CD14-positive monocyte (primary cell): ENCODE measurements around the gene CDH23. TPM values are rescaled to one million over a fixed set of nuclear protein-coding genes. Genes with fewer than 3 reads are reported as not detected.

Experiments
- DNase-seq, 3 donors: peaks; one replicate each; pipeline ENCODE4 v3.0.0-alpha.2; 2011 to 2022
- H2AFZ ChIP-seq: 2 replicates; pipeline ENCODE4 v1.6.0; 2012; ENCODE audit warnings: mild to moderate bottlenecking, low read depth, low read length, inconsistent platforms; ENCODE audit not compliant: insufficient read depth, poor library complexity, severe bottlenecking
- H3K27ac ChIP-seq, 2 donors: 1 replicate in 1 of 2; 2 replicates in 1 of 2; pipeline ENCODE4 v1.5.1; 2012 to 2013; ENCODE audit warnings: low read length in 2 of 2, control low read depth in 1 of 2, inconsistent platforms in 1 of 2, low read depth in 1 of 2, mild to moderate bottlenecking in 1 of 2
- H3K27me3 ChIP-seq, 2 donors: one replicate each; pipeline versions ENCODE4 v1.6.0 to v1.6.1; 2011 to 2013; ENCODE audit warnings: low read length in 2 of 2; ENCODE audit not compliant: control insufficient read depth in 2 of 2, insufficient read depth in 2 of 2
- H3K36me3 ChIP-seq, 2 donors: replicated peaks in 1 of 2; 1 replicate in 1 of 2; 2 replicates in 1 of 2; pipeline versions ENCODE4 v1.5.1 to v1.6.1; 2012 to 2013; ENCODE audit warnings: low read length in 2 of 2, control low read depth in 1 of 2, inconsistent platforms in 1 of 2, mild to moderate bottlenecking in 1 of 2; ENCODE audit not compliant: insufficient read depth in 2 of 2, control insufficient read depth in 1 of 2
- H3K4me1 ChIP-seq, 2 donors: 1 replicate in 1 of 2; 2 replicates in 1 of 2; pipeline versions ENCODE4 v1.5.1 to v1.6.1; 2012 to 2013; ENCODE audit warnings: low read length in 2 of 2, control low read depth in 1 of 2, inconsistent platforms in 1 of 2, mild to moderate bottlenecking in 1 of 2, moderate library complexity in 1 of 2; ENCODE audit not compliant: insufficient read depth in 2 of 2, control insufficient read depth in 1 of 2
- H3K4me2 ChIP-seq: replicated peaks from 2 replicates; pipeline ENCODE3; 2012; ENCODE audit warnings: low read length, moderate library complexity, mild to moderate bottlenecking; ENCODE audit not compliant: poor library complexity, severe bottlenecking; ENCODE audit errors: extremely low read depth
- H3K4me3 ChIP-seq, 3 experiments: fragments of 200-600 bp in 1 of 3; sonication (generic) in 1 of 3; replicated peaks in 1 of 3; 1 replicate in 2 of 3; 2 replicates in 1 of 3; pipeline ENCODE4 v1.5.1; 2011 to 2013; ENCODE audit warnings: low read length in 3 of 3, mild to moderate bottlenecking in 3 of 3, control low read depth in 2 of 3, low read depth in 2 of 3, inconsistent platforms in 1 of 3, moderate library complexity in 1 of 3
- H3K79me2 ChIP-seq: 2 replicates; pipeline ENCODE4 v1.6.0; 2012; ENCODE audit warnings: mild to moderate bottlenecking, control low read depth, inconsistent platforms, low read length, moderate library complexity; ENCODE audit not compliant: insufficient read depth
- H3K9ac ChIP-seq: 2 replicates; pipeline ENCODE4 v1.6.0; 2017; ENCODE audit warnings: low read length, mild to moderate bottlenecking; ENCODE audit not compliant: insufficient read depth, poor library complexity, severe bottlenecking
- H3K9me3 ChIP-seq, 2 donors: replicated peaks in 1 of 2; 1 replicate in 1 of 2; 2 replicates in 1 of 2; pipeline versions ENCODE4 v1.5.1 to v1.6.1; 2012 to 2013; ENCODE audit warnings: low read length in 2 of 2, control low read depth in 1 of 2; ENCODE audit not compliant: control insufficient read depth in 1 of 2, insufficient read depth in 1 of 2
- H4K20me1 ChIP-seq: 2 replicates; pipeline ENCODE4 v1.6.0; 2012; ENCODE audit warnings: mild to moderate bottlenecking, low read length, control low read depth, moderate library complexity; ENCODE audit not compliant: insufficient read depth
- H3K27ac Mint-ChIP-seq, 7 donors: one replicate each; pipeline ENCODE4 v1.8.0; 2020; ENCODE audit warnings: mild to moderate bottlenecking in 7 of 7, mixed read lengths in 7 of 7, moderate library complexity in 6 of 7, inconsistent platforms in 2 of 7
- H3K27me3 Mint-ChIP-seq, 3 donors: one replicate each; pipeline ENCODE4 v1.8.0; 2021 to 2022; ENCODE audit warnings: low read depth in 3 of 3, mild to moderate bottlenecking in 3 of 3, mixed read lengths in 3 of 3, moderate library complexity in 3 of 3, inconsistent platforms in 1 of 3
- H3K36me3 Mint-ChIP-seq, 2 donors: one replicate each; pipeline ENCODE4 v1.8.0; 2020; ENCODE audit warnings: mixed read lengths in 2 of 2, inconsistent platforms in 1 of 2, mild to moderate bottlenecking in 1 of 2
- H3K4me1 Mint-ChIP-seq: one replicate; pipeline ENCODE4 v1.8.0; 2020; ENCODE audit warnings: mild to moderate bottlenecking, mixed read lengths
- H3K4me3 Mint-ChIP-seq, 2 donors: one replicate each; pipeline ENCODE4 v1.8.0; 2020; ENCODE audit warnings: mild to moderate bottlenecking in 2 of 2, mixed read lengths in 2 of 2, moderate library complexity in 1 of 2
- H3K9me3 Mint-ChIP-seq, 7 donors: one replicate each; pipeline ENCODE4 v1.8.0; 2020 to 2022; ENCODE audit warnings: mixed read lengths in 7 of 7, mild to moderate bottlenecking in 6 of 7, moderate library complexity in 6 of 7, inconsistent platforms in 2 of 7
- CTCF ChIP-seq: fragments of 200-600 bp; IDR thresholded peaks from one replicate; pipeline ENCODE4 v1.8.0; 2022; ENCODE audit warnings: antibody characterized with exemption, mild to moderate bottlenecking
- WGBS: methylation state at CpG from one replicate; pipeline ENCODE4 v1.1.5; 2013; ENCODE audit warnings: missing lambda C conversion rate; ENCODE audit not compliant: insufficient coverage; 5-methylcytosine and 5-hydroxymethylcytosine counted together
- intact Hi-C, 2 donors: fragments of 100-400 bp; cut with micrococcal nuclease; formaldehyde crosslinking; loops; one replicate each; pipeline versions ENCODE4 v1.15.0 to v1.15.1; 2023
- polyA plus RNA-seq, 3 donors: library from polyadenylated mRNA; depleted of rRNA in 1 of 3; unstranded in 2 of 3; stranded (reverse) in 1 of 3; fragments of 300-500 nt in 2 of 3; fragments of >200 nt in 1 of 3; fragmentation: Illumina TruSeq in 2 of 3; gene quantifications; 1 replicate in 2 of 3; 2 replicates in 1 of 3; pipeline ENCODE4 v1.2.3, GENCODE V29; 2012 to 2021

Gene CDH23
- polyA plus RNA-seq, 3 donors = 8.2 to 36.2 (median 10.5) TPM

DNA sequence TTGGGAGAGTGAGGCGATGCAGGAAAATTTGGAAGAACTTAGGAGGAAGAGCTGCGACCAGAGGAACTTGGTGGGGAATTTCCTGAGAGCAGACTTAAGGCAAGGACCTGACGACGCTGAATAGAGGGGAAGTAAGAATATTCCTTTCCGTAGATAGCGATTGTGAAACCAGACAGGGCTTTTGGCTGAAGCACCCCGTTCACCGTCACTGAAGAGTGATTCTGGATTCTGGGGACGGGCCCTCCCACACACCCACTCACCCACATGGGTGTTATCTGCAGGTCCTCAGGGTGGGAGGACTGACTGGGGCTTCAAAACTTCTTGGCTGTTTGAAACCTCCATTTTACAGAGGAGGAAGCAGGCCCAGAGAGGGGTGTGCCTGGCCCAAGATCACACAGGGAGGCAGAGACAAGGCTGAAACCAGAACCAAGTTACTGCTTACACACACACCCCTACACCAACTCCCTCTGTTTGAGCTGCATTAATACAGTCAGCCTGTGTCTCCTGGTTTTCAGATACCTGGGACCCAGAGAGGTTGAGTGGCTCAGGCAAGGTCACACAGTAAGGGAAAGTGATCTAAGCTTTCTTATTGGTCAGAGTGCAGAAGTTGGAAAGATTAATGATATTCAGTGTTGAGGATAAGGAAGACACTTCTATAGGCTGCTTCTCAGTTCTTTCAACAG is 37.2 kb upstream of the CDH23 start:
- peaks cover 48% of the 10 kb centered on the region for H3K4me1 Mint-ChIP-seq

DNA sequence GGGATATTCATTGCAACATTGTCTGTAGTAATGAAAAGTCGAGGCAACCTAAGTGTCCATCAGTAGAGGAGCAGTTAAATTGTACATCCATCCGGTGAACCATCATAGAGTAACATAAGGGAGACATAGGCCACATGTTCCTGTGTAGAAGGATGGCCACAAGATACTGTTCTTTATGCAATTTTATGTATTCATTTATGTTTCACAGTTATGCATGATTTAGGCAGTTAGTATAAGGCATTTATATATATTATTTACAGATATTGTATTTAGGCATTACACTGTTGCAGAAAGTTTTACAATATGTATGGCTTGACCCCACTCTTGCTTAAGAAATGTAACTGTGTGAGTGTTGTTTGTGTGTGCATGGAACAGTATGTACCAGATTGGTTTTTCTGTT is 36.0 kb upstream of the CDH23 start:
- no peak for DNase-seq
- Mint-ChIP-seq H3K4me1 (peaks cover 60% of the 10 kb centered on the region), H3K27ac (peak overlapping the region in 3 of 7 donors; percentile 97 to 98 (median 98)), H3K4me3 (no peak overlapping the region), H3K36me3 (peaks cover 43 to 63% of the 10 kb centered on the region in 2 donors), H3K9me3 (peaks cover 0 to 4% (median 0%) of the 10 kb centered on the region in 7 donors), H3K27me3 (peaks cover 0 to 4% (median 1%) of the 10 kb centered on the region in 3 donors)
- no peak for TF ChIP-seq CTCF
- no peaks in the 10 kb centered on the region for H4K20me1 ChIP-seq
- no peak overlapping the region for H3K9ac ChIP-seq
- H3K79me2 ChIP-seq = no peaks in the 10 kb centered on the region
- peaks cover 30 to 45% of the 10 kb centered on the region in 2 donors for H3K36me3 ChIP-seq
- intact Hi-C loops = no loop called here
- H3K27ac ChIP-seq = peak overlapping the region in 1 of 2 donors; percentile 90
- no CpG with 5 or more reads among the region's 2 CpGs for WGBS
- H3K27me3 ChIP-seq = no peaks in the 10 kb centered on the region
- no peak overlapping the region for H2AFZ ChIP-seq
- H3K4me2 ChIP-seq = no peak overlapping the region
- H3K9me3 ChIP-seq = no peaks in the 10 kb centered on the region
- H3K4me3 ChIP-seq = no peak overlapping the region
- peaks cover 65 to 68% of the 10 kb centered on the region in 2 donors for H3K4me1 ChIP-seq

More for the DNA sequence above, 37.2 kb upstream of the CDH23 start:
- intact Hi-C loops = loop anchor here in 1 of 2 donors (2.0 kb wide), 1 partner anchor 13 kb away; no protein-coding TSS in a partner anchor
- peak overlapping the region; percentile 58 for H3K4me2 ChIP-seq
- no peaks in the 10 kb centered on the region for H3K79me2 ChIP-seq
- no peak for TF ChIP-seq CTCF
- H3K9me3 ChIP-seq = no peaks in the 10 kb centered on the region
- H3K27me3 Mint-ChIP-seq = peaks cover 0 to 2% (median 1%) of the 10 kb centered on the region in 3 donors
- peak overlapping the region; percentile 75 to 90 for H3K27ac ChIP-seq
- peak overlapping the region; percentile 92 to 98 (median 97) for H3K27ac Mint-ChIP-seq
- H3K36me3 Mint-ChIP-seq = peaks cover 53 to 67% of the 10 kb centered on the region in 2 donors
- H3K27me3 ChIP-seq = no peaks in the 10 kb centered on the region
- no peaks in the 10 kb centered on the region for H4K20me1 ChIP-seq
- 0% methylated on average over 3 of the region's 9 CpGs for WGBS
- H3K9me3 Mint-ChIP-seq = peaks cover 0 to 4% (median 0%) of the 10 kb centered on the region in 7 donors
- peak overlapping the region; percentile 69 for H2AFZ ChIP-seq
- peak overlapping the region; percentile 43 for H3K9ac ChIP-seq
- H3K4me1 ChIP-seq = peaks cover 53 to 56% of the 10 kb centered on the region in 2 donors
- peak overlapping the region in 1 of 3 experiments; percentile 63 for H3K4me3 ChIP-seq
- DNase-seq = peak; percentile 70 to 92 (median 88)
- H3K36me3 ChIP-seq = peaks cover 38 to 57% of the 10 kb centered on the region in 2 donors
- H3K4me3 Mint-ChIP-seq = peak overlapping the region; percentile 66 to 85
